Cerebellar nuclear complex (tissue), 1 donor: ENCODE data around the gene RASL10B.
"Not testable (repeated sequence)": the region's sequence is repeated elsewhere in the genome, so short reads cannot be mapped to it uniquely, and the experiment has no call there.

Experiments
- DNase-seq, 2 experiments: peaks; one replicate each; lab custom pipeline; 2025; lab: John Stamatoyannopoulos, UW

The RASL10B gene

GRCh38 chr17:35731239-35731916 is at the start of gene RASL10B:
TSS of gene RASL10B (plus strand) at chr17:35731639. CDS start at chr17:35735185, 3,546 bp downstream.
- no peak for DNase-seq

GRCh38 chr17:35683591-35683990 is 47.8 kb upstream of the RASL10B start:
- no peak for DNase-seq

DNA sequence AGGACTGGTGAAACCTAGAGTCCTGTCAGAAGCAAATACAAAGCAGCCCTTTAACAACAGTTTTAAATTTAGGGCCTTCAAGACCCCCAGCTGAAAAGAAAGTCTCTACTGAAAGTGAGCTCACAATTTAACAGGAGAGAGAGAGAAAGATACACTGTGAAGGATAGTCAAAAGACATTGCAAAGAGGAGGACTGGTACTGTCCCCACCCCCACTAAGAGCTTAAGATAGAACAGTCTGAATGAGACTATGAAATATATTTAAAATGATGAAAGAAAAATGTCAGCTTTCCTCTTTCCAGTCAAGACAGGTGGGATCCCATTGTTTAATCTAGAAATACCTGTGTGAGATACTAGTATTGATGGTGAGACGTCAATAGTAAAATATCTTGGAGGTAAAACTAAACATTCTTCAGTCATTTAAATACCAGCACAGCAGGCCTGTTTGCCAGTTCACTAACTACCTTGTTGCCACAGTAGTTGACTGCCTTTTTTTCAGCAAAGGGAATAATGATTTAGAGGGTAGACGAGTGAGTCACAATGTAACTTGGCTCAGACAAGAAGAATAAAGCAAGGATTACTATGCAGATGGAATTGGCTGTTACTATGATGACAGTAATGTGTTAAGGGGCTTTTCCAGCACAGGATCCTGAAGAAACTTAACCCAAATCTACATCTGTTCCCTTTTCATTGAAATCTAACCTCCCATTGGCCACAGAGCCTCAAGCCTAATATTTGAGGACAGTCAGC is 47.2 kb upstream of the RASL10B start:
- DNase-seq, result no peak

GRCh38 chr17:35692512-35693210 is 38.8 kb upstream of the RASL10B start:
- no peak for DNase-seq

- no peak for DNase-seq
Observed at GRCh38 chr17:35693662-35694061, 37.8 kb upstream of the RASL10B start.

DNA sequence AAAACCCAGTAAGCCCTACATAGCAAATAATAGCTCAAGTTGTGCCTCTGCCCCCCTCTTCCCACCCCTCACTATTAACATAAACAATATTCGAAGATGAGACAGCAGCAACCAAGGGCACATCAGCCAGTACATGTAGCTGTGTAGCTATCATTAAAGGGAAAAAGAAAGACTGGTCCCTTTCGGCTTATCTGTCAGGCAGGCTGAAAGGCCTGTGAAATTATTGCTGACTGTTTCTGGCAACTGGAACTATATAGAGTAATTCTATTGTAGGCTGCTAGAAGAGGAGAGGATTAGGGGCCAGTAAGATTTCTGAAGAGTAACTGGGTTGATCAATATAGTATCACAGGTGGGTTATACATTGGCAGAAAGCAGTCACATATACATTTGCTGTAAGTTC is 36.5 kb upstream of the RASL10B start:
- no peak for DNase-seq

DNA sequence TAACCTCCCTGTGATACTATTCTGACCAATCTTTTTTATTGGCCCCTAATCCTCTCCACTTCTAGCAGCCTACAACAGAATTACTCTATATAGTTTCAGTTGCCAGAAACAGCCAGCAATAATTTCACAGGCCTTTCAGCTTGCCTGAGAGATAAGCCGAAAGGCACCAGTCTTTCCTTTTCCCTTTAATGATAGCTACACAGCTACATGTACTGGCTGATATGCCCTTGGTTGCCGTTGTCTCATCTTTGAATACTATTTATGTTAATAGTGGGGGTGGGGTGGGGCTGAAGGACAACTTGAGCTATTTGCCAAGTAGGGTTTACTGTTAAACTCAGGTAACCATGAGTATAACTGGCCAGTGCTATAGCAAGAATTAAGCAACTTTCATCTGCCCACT is 35.8 kb upstream of the RASL10B start:
- no peak for DNase-seq

DNA sequence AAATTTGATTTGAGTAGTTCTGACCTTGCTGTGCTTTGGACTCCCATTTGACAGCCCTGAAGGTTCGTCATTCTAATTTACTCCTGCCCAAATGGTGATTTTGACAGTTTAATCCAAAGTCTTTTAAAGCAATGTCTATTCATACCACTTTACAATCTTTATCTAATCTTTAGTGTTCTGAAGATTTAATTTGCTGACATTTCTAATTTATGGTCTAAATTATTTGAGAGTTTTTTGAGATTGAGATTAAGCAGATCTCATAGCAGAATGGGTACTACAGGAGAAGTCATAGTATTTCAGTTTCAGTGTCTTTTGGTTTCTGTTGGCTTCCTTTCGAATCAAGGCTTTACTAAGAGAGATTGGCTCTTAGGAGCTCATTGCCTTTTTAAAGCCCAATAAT is 32.6 kb upstream of the RASL10B start:
- DNase-seq, result no peak

GRCh38 chr17:35700150-35700549 is 31.3 kb upstream of the RASL10B start:
- DNase-seq, result no peak

DNA sequence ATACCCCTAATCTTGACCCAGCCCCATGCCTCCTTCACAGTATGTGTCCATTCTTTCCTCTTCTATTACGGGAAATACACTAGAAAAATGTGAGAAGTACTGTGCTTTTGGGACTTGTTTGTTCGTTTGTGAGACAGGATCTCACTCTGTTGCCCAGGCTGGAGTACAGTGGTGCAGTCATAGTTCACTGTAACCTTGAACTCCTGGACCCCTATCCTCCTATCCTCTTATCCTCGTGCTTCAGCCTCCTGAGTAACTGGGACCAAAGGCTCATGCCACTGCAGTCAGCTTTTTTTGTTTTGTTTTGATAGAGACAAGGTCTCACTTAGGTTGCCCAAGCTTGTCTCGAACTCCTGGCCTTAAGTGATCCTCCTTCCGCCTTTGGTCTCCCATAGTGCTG is 29.9 kb upstream of the RASL10B start:
- no peak for DNase-seq

- not testable (repeated sequence) for DNase-seq
Observed at GRCh38 chr17:35703308-35703707, 28.1 kb upstream of the RASL10B start.

GRCh38 chr17:35705230-35705629 is 26.2 kb upstream of the RASL10B start:
- DNase-seq, result no peak

DNA sequence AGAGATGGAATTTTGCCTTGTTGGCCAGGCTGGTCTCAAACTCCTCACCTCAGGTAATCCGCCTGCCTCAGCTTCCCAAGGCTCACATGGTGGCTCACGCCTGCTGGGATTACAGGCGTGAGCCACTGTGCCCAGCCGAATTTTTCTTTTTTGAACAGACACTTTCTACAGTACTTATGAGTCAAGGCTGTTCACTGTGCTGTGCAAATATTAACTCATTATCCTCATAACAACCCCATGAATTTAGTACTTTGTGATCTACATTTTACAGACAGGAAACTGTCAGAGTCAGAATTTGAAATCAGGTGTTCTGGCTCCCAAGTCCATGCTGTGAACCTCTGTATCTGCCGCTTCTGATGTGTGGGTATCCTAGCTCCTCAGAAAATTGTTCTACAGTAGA is 25.7 kb upstream of the RASL10B start:
- no peak for DNase-seq

DNA sequence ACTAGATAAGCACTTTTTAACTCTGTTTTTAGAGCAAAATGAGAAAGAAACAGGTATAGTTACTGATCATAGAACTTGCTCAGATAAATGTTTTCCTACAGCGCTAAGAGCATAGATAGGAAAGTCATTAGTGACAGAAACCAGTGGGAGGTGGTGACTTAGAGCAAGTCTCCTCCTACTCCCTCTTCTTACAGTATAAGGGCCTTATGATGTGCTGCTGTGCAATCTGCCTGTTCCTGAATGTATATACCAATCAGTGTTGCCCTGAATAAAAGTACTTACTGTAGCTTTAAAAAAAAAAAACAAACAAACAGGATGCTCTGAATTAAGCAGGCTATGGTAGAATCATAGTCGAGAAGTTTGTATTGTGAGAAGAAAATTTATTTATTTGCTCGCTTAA is 23.3 kb upstream of the RASL10B start:
- DNase-seq, result no peak

- DNase-seq, result no peak
Observed at GRCh38 chr17:35708951-35709350, 22.5 kb upstream of the RASL10B start.

GRCh38 chr17:35709874-35710273 is 21.6 kb upstream of the RASL10B start:
- DNase-seq, result no peak

DNA sequence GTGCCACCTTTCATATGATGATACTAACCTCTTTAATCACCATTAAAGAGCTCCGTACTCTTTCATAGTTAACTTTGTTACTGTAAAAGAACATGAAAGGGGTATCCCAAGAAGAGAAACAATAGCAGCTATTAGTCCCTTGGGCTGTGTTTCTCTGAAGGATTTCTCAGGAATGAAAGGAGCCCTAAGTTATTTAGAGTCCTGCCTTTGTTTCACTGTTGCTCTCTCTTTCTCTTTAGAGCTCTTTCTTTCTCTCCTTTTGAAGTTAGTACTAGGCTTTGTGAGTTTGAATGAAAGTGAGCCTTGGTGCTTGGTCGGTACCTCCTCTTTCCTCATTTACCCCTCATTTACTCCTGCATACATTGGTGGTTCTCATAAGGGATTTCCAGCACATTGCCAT is 20.5 kb upstream of the RASL10B start:
- no peak for DNase-seq

DNA sequence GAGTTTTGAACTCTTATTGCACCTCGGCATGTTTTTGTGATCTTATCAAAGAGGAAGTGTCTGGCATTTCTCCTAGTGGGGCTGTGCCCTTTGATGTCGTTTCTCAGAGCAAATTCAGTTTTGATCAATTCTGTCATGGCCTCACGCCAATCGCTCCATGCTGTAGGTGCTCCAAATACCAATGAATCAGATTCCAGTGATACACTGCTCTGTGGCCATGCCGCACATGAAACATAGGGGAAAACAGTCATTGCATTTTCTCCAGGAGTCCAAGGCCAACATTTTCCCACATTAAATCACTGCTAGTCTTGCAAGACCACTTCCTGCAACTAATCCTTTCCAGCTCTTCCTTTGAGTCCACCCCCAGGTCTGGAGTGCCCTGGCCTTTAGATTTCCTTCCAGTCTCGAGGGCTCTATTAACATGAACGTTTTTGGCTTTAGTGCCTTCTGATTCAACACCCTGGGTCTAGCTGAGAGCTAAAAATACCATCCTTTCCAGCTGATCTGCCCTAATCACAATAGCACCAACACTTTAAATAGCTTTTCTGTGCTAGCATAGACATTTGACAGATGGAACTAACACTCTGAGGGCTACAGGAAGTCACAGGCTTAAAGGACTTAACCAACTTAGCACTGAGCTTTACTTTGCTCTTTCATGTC is 18.2 kb upstream of the RASL10B start:
- DNase-seq, result no peak

DNA sequence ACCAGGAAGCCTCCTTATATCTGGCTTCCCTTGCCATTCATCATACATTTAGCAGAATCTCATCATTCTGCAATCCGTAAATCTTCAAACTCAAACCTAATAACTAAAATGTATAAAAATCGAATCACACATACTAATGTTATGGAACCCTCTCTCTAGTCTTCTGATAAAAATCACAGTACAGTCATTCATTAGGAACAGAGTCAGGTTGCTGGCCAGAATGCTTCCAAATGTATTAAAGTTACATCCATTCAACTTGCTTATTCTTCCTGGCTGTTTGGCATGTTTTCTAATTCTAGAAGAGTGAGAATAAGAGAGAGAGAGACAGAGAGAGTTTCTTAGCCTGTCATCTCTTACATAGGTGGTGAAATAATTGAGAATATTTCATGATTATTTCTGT is 16.5 kb upstream of the RASL10B start:
- no peak for DNase-seq

- DNase-seq, result no peak
Observed at GRCh38 chr17:35715416-35715815, 16.0 kb upstream of the RASL10B start.

- DNase-seq, result no peak
Observed at GRCh38 chr17:35716173-35716572, 15.3 kb upstream of the RASL10B start.

GRCh38 chr17:35716897-35717465 is 14.5 kb upstream of the RASL10B start:
- DNase-seq, result no peak
